K562 (cell line): ENCODE measurements around the gene GP1BB. TPM values are rescaled to one million over a fixed set of nuclear protein-coding genes. Genes with fewer than 3 reads are reported as not detected.
A peak's percentile ranks its signal among the peaks of the same experiment; 100 is the strongest.

ENCODE experiments used
- ATF6 ChIP-seq: sonication (generic); formaldehyde crosslinking; IDR thresholded peaks from 2 replicates; pipeline ENCODE4 v1.4.0; 2020; ENCODE audit warnings: mild to moderate bottlenecking, missing genetic modification reagents
- ATF7 ChIP-seq: fragments of 450-650 bp; IDR thresholded peaks from 2 replicates; pipeline ENCODE4 v1.7.1; 2014; ENCODE audit warnings: mild to moderate bottlenecking, moderate library complexity
- BACH1 ChIP-seq: fragments of 200-800 bp; sonication (Bioruptor generic); IDR thresholded peaks from 2 replicates; pipeline ENCODE4 v1.6.1; 2016; ENCODE audit warnings: missing genetic modification characterization, missing compliant biosample characterization
- CBFA2T2 ChIP-seq: fragments of 450-650 bp; conservative IDR thresholded peaks from 2 replicates; pipeline ENCODE4 v1.6.1; 2017; ENCODE audit warnings: mild to moderate bottlenecking
- CBFB ChIP-seq: sonication (generic); formaldehyde crosslinking; IDR thresholded peaks from 2 replicates; pipeline ENCODE4 v1.4.0; 2020; ENCODE audit warnings: mild to moderate bottlenecking, missing genetic modification reagents
- GABPB2 ChIP-seq: fragments of 250-450 bp; sonication (Bioruptor Pico); conservative IDR thresholded peaks from 2 replicates; pipeline ENCODE4 v1.5.1; 2021; ENCODE audit warnings: mild to moderate bottlenecking
- HLTF ChIP-seq: fragments of 450-650 bp; IDR thresholded peaks from 2 replicates; pipeline ENCODE4 v1.6.1; 2016
- HOMEZ ChIP-seq: fragments of 250-450 bp; sonication (Bioruptor Pico); IDR thresholded peaks from 2 replicates; pipeline ENCODE4 v1.4.0; 2020; ENCODE audit warnings: mild to moderate bottlenecking, moderate library complexity
- KLF13 ChIP-seq: fragments of 450-650 bp; IDR thresholded peaks from 2 replicates; pipeline ENCODE4 v1.6.1; 2016; ENCODE audit warnings: missing genetic modification characterization, low read depth, mild to moderate bottlenecking, missing compliant biosample characterization, moderate library complexity, borderline replicate concordance
- MYNN ChIP-seq, 2 experiments: sonication (generic); formaldehyde crosslinking in 1 of 2; IDR thresholded peaks; 2 replicates each; pipeline versions ENCODE4 v1.5.0 to v1.6.1; 2016 to 2020; ENCODE audit warnings: antibody characterized with exemption in 1 of 2, missing genetic modification reagents in 1 of 2
- NFE2L1 ChIP-seq: fragments of 450-650 bp; IDR thresholded peaks from 2 replicates; pipeline ENCODE4 v1.6.1; 2016; ENCODE audit warnings: missing genetic modification characterization, low read depth, mild to moderate bottlenecking, missing compliant biosample characterization, moderate library complexity, borderline replicate concordance
- NR2F6 ChIP-seq: fragments of 450-650 bp; formaldehyde crosslinking; IDR thresholded peaks from 2 replicates; pipeline ENCODE4 v1.4.0; 2020; ENCODE audit warnings: mild to moderate bottlenecking
- PHB ChIP-seq: fragments of 250-450 bp; sonication (Bioruptor Pico); IDR thresholded peaks from 2 replicates; pipeline ENCODE4 v1.5.0; 2021
- RB1 ChIP-seq: fragments of 450-650 bp; IDR thresholded peaks from 2 replicates; pipeline ENCODE4 v1.6.1; 2017; ENCODE audit warnings: low read depth, mild to moderate bottlenecking
- SMAD1 ChIP-seq: fragments of 150-350 bp; IDR thresholded peaks from 2 replicates; pipeline ENCODE4 v1.6.1; 2014; ENCODE audit warnings: low read length, low read depth; ENCODE audit not compliant: partially characterized antibody
- SMARCB1 ChIP-seq: IDR thresholded peaks from 2 replicates; pipeline ENCODE4 v1.6.1; 2011; ENCODE audit warnings: improper control_type of control experiment, low read depth; ENCODE audit not compliant: insufficient read length
- SREBF2 ChIP-seq: sonication (generic); formaldehyde crosslinking; IDR thresholded peaks from 2 replicates; pipeline ENCODE4 v1.4.0; 2020; ENCODE audit warnings: mild to moderate bottlenecking, missing genetic modification reagents
- THRB ChIP-seq: fragments of 450-650 bp; formaldehyde crosslinking; conservative IDR thresholded peaks from 2 replicates; pipeline ENCODE4 v1.4.0; 2022; ENCODE audit warnings: mild to moderate bottlenecking, missing genetic modification characterization
- ZBTB2 ChIP-seq: fragments of 450-650 bp; IDR thresholded peaks from 2 replicates; pipeline ENCODE4 v1.6.1; 2016; ENCODE audit warnings: antibody characterized with exemption
- ZC3H4 ChIP-seq: sonication (generic); formaldehyde crosslinking; IDR thresholded peaks from 2 replicates; pipeline ENCODE4 v1.9.0; 2021; ENCODE audit warnings: missing genetic modification reagents, borderline replicate concordance
- ZFP1 ChIP-seq: fragments of 450-650 bp; formaldehyde crosslinking; IDR thresholded peaks from 2 replicates; pipeline ENCODE4 v1.4.0; 2020; ENCODE audit warnings: mild to moderate bottlenecking, mixed read lengths
- ZKSCAN8 ChIP-seq: fragments of 200-800 bp; sonication (Bioruptor generic); IDR thresholded peaks from 2 replicates; pipeline ENCODE4 v1.6.1; 2016; ENCODE audit warnings: missing genetic modification characterization, missing compliant biosample characterization
- ZNF23 ChIP-seq: fragments of 250-450 bp; sonication (Bioruptor Pico); IDR thresholded peaks from 2 replicates; pipeline ENCODE4 v1.4.0; 2020; ENCODE audit warnings: mild to moderate bottlenecking
- ZNF57 ChIP-seq: fragments of 450-650 bp; formaldehyde crosslinking; IDR thresholded peaks from 2 replicates; pipeline ENCODE4 v1.4.0; 2020; ENCODE audit warnings: mild to moderate bottlenecking, moderate library complexity
- ZSCAN29 ChIP-seq: fragments of 450-650 bp; IDR thresholded peaks from 2 replicates; pipeline ENCODE4 v1.6.1; 2017
- polyA plus RNA-seq, 8 experiments: library from polyadenylated mRNA; depleted of rRNA in 4 of 8; stranded (reverse) in 5 of 8; unstranded in 3 of 8; fragments of >200 nt; fragmentation: Nextera tagmentation in 2 of 8; fragmentation: Illumina TruSeq in 1 of 8; extraction: Ambion mirVana in 2 of 8; extraction: Trizol in 1 of 8; gene quantifications; 2 replicates each; pipeline versions ENCODE4 v1.2.1 to v1.2.3, GENCODE V29; 2011 to 2014; ENCODE audit warnings: inconsistent platforms in 1 of 8, missing spikeins in 1 of 8
- total RNA-seq, 7 experiments: library from RNA; depleted of rRNA in 6 of 7; stranded (reverse); fragments of >200 nt in 6 of 7; fragmentation: Illumina TruSeq in 2 of 7; extraction: Trizol in 2 of 7; gene quantifications; 2 replicates each; pipeline versions ENCODE4 v1.2.1 to v1.2.3, GENCODE V29; 2011 to 2021; ENCODE audit warnings: low replicate concordance in 1 of 7

GP1BB gene
- total and polyA plus RNA-seq, 9 of the 15 experiments (the other 6 are each of a cell fraction or from before 2014, with no cell fraction given) = 0.69 to 162 (median 2.8) TPM

- no peak for TF ChIP-seq HOMEZ (CRISPR knock-in tag)
- TF ChIP-seq ZKSCAN8 (CRISPR knock-in tag) = no peak
- TF ChIP-seq ZBTB2 = peak; percentile 97
- no peak for TF ChIP-seq THRB (CRISPR knock-in tag)
- TF ChIP-seq KLF13 (tag) = peak; percentile 99; the same call in 1 of the 2 replicates
- TF ChIP-seq GABPB2 (CRISPR knock-in tag) = peak; percentile 81; the same call in 1 of the 2 replicates
- no peak for TF ChIP-seq ATF6 (CRISPR knock-in tag)
- TF ChIP-seq MYNN (IDR thresholded peaks at IDR 0.05) = no peak
- TF ChIP-seq MYNN (CRISPR knock-in tag; IDR thresholded peaks at IDR 0.05) = no peak
- no peak for TF ChIP-seq ATF7
- TF ChIP-seq SREBF2 (CRISPR knock-in tag) = no peak
- TF ChIP-seq RB1 = peak; percentile 100
- TF ChIP-seq CBFA2T2 = no peak; the same call in 1 of the 2 replicates
- no peak for TF ChIP-seq BACH1 (tag)
- TF ChIP-seq SMARCB1 = no peak
- no peak for TF ChIP-seq ZC3H4 (CRISPR knock-in tag)
- TF ChIP-seq NFE2L1 (tag) = no peak
- TF ChIP-seq ZFP1 = no peak
- TF ChIP-seq CBFB (CRISPR knock-in tag) = no peak
- TF ChIP-seq SMAD1 = no peak
- peak; percentile 10 for TF ChIP-seq ZSCAN29
- TF ChIP-seq ZNF57 (CRISPR knock-in tag) = no peak
- peak; percentile 99 for TF ChIP-seq HLTF
- TF ChIP-seq ZNF23 = no peak
- TF ChIP-seq PHB (CRISPR knock-in tag) = no peak
- no peak for TF ChIP-seq NR2F6 (CRISPR knock-in tag)
Measured at GRCh38 chr22:19717691-19718455, 5.5 kb upstream of the GP1BB start (continued).
